CD14-positive monocyte (primary cell): Measurements from ENCODE around the gene ZNF624. TPM values are rescaled to one million over a fixed set of nuclear protein-coding genes. Genes with fewer than 3 reads are reported as not detected.

Experiments used
- DNase-seq, 3 donors: peaks; one replicate each; pipeline ENCODE4 v3.0.0-alpha.2; 2011 to 2022
- H2AFZ ChIP-seq: 2 replicates; pipeline ENCODE4 v1.6.0; 2012; ENCODE audit warnings: mild to moderate bottlenecking, low read depth, low read length, inconsistent platforms; ENCODE audit not compliant: insufficient read depth, poor library complexity, severe bottlenecking
- H3K27ac ChIP-seq, 2 donors: 1 replicate in 1 of 2; 2 replicates in 1 of 2; pipeline ENCODE4 v1.5.1; 2012 to 2013; ENCODE audit warnings: low read length in 2 of 2, control low read depth in 1 of 2, inconsistent platforms in 1 of 2, low read depth in 1 of 2, mild to moderate bottlenecking in 1 of 2
- H3K27me3 ChIP-seq, 2 donors: one replicate each; pipeline versions ENCODE4 v1.6.0 to v1.6.1; 2011 to 2013; ENCODE audit warnings: low read length in 2 of 2; ENCODE audit not compliant: control insufficient read depth in 2 of 2, insufficient read depth in 2 of 2
- H3K36me3 ChIP-seq, 2 donors: replicated peaks in 1 of 2; 1 replicate in 1 of 2; 2 replicates in 1 of 2; pipeline versions ENCODE4 v1.5.1 to v1.6.1; 2012 to 2013; ENCODE audit warnings: low read length in 2 of 2, control low read depth in 1 of 2, inconsistent platforms in 1 of 2, mild to moderate bottlenecking in 1 of 2; ENCODE audit not compliant: insufficient read depth in 2 of 2, control insufficient read depth in 1 of 2
- H3K4me1 ChIP-seq, 2 donors: 1 replicate in 1 of 2; 2 replicates in 1 of 2; pipeline versions ENCODE4 v1.5.1 to v1.6.1; 2012 to 2013; ENCODE audit warnings: low read length in 2 of 2, control low read depth in 1 of 2, inconsistent platforms in 1 of 2, mild to moderate bottlenecking in 1 of 2, moderate library complexity in 1 of 2; ENCODE audit not compliant: insufficient read depth in 2 of 2, control insufficient read depth in 1 of 2
- H3K4me2 ChIP-seq: replicated peaks from 2 replicates; pipeline ENCODE3; 2012; ENCODE audit warnings: low read length, moderate library complexity, mild to moderate bottlenecking; ENCODE audit not compliant: poor library complexity, severe bottlenecking; ENCODE audit errors: extremely low read depth
- H3K4me3 ChIP-seq, 3 experiments: fragments of 200-600 bp in 1 of 3; sonication (generic) in 1 of 3; replicated peaks in 1 of 3; 1 replicate in 2 of 3; 2 replicates in 1 of 3; pipeline ENCODE4 v1.5.1; 2011 to 2013; ENCODE audit warnings: low read length in 3 of 3, mild to moderate bottlenecking in 3 of 3, control low read depth in 2 of 3, low read depth in 2 of 3, inconsistent platforms in 1 of 3, moderate library complexity in 1 of 3
- H3K79me2 ChIP-seq: 2 replicates; pipeline ENCODE4 v1.6.0; 2012; ENCODE audit warnings: mild to moderate bottlenecking, control low read depth, inconsistent platforms, low read length, moderate library complexity; ENCODE audit not compliant: insufficient read depth
- H3K9ac ChIP-seq: 2 replicates; pipeline ENCODE4 v1.6.0; 2017; ENCODE audit warnings: low read length, mild to moderate bottlenecking; ENCODE audit not compliant: insufficient read depth, poor library complexity, severe bottlenecking
- H3K9me3 ChIP-seq, 2 donors: replicated peaks in 1 of 2; 1 replicate in 1 of 2; 2 replicates in 1 of 2; pipeline versions ENCODE4 v1.5.1 to v1.6.1; 2012 to 2013; ENCODE audit warnings: low read length in 2 of 2, control low read depth in 1 of 2; ENCODE audit not compliant: control insufficient read depth in 1 of 2, insufficient read depth in 1 of 2
- H4K20me1 ChIP-seq: 2 replicates; pipeline ENCODE4 v1.6.0; 2012; ENCODE audit warnings: mild to moderate bottlenecking, low read length, control low read depth, moderate library complexity; ENCODE audit not compliant: insufficient read depth
- H3K27ac Mint-ChIP-seq, 7 donors: one replicate each; pipeline ENCODE4 v1.8.0; 2020; ENCODE audit warnings: mild to moderate bottlenecking in 7 of 7, mixed read lengths in 7 of 7, moderate library complexity in 6 of 7, inconsistent platforms in 2 of 7
- H3K27me3 Mint-ChIP-seq, 3 donors: one replicate each; pipeline ENCODE4 v1.8.0; 2021 to 2022; ENCODE audit warnings: low read depth in 3 of 3, mild to moderate bottlenecking in 3 of 3, mixed read lengths in 3 of 3, moderate library complexity in 3 of 3, inconsistent platforms in 1 of 3
- H3K36me3 Mint-ChIP-seq, 2 donors: one replicate each; pipeline ENCODE4 v1.8.0; 2020; ENCODE audit warnings: mixed read lengths in 2 of 2, inconsistent platforms in 1 of 2, mild to moderate bottlenecking in 1 of 2
- H3K4me1 Mint-ChIP-seq: one replicate; pipeline ENCODE4 v1.8.0; 2020; ENCODE audit warnings: mild to moderate bottlenecking, mixed read lengths
- H3K4me3 Mint-ChIP-seq, 2 donors: one replicate each; pipeline ENCODE4 v1.8.0; 2020; ENCODE audit warnings: mild to moderate bottlenecking in 2 of 2, mixed read lengths in 2 of 2, moderate library complexity in 1 of 2
- H3K9me3 Mint-ChIP-seq, 7 donors: one replicate each; pipeline ENCODE4 v1.8.0; 2020 to 2022; ENCODE audit warnings: mixed read lengths in 7 of 7, mild to moderate bottlenecking in 6 of 7, moderate library complexity in 6 of 7, inconsistent platforms in 2 of 7
- WGBS: methylation state at CpG from one replicate; pipeline ENCODE4 v1.1.5; 2013; ENCODE audit warnings: missing lambda C conversion rate; ENCODE audit not compliant: insufficient coverage; 5-methylcytosine and 5-hydroxymethylcytosine counted together
- intact Hi-C, 2 donors: fragments of 100-400 bp; cut with micrococcal nuclease; formaldehyde crosslinking; loops; one replicate each; pipeline versions ENCODE4 v1.15.0 to v1.15.1; 2023
- polyA plus RNA-seq, 3 donors: library from polyadenylated mRNA; depleted of rRNA in 1 of 3; unstranded in 2 of 3; stranded (reverse) in 1 of 3; fragments of 300-500 nt in 2 of 3; fragments of >200 nt in 1 of 3; fragmentation: Illumina TruSeq in 2 of 3; gene quantifications; 1 replicate in 2 of 3; 2 replicates in 1 of 3; pipeline ENCODE4 v1.2.3, GENCODE V29; 2012 to 2021
- small RNA-seq: library from RNA; depleted of rRNA; stranded (forward); fragments of <200 nt; gene quantifications from one replicate; pipeline ENCODE3, GENCODE V24; 2012; ENCODE audit warnings: low read depth; ENCODE audit not compliant: insufficient read length
- TF ChIP-seq, protein P1 (sequence below): fragments of 200-600 bp; IDR thresholded peaks from one replicate; pipeline ENCODE4 v1.8.0; 2022; ENCODE audit warnings: antibody characterized with exemption, mild to moderate bottlenecking

The ZNF624 gene
- polyA plus RNA-seq, 3 donors: 0.45 to 3.2 (median 0.68) TPM

GRCh38 chr17:16573466-16573865 lies 80.2 kb downstream of the ZNF624 start:
- Mint-ChIP-seq H3K36me3 (no peaks in the 10 kb centered on the region), H3K4me3 (no peak overlapping the region), H3K9me3 (peaks cover 3 to 24% (median 13%) of the 10 kb centered on the region in 7 donors), H3K4me1 (peaks cover 6% of the 10 kb centered on the region), H3K27ac (no peak overlapping the region), H3K27me3 (peaks cover 7 to 22% (median 13%) of the 10 kb centered on the region in 3 donors)
- Histone ChIP-seq H3K36me3 (no peaks in the 10 kb centered on the region), H3K9me3 (no peaks in the 10 kb centered on the region), H3K4me1 (peaks cover 5 to 10% of the 10 kb centered on the region in 2 donors), H3K27me3 (peaks cover 0 to 3% of the 10 kb centered on the region in 2 donors), H2AFZ (no peak overlapping the region), H3K9ac (no peak overlapping the region), H3K4me3 (no peak overlapping the region), H4K20me1 (no peaks in the 10 kb centered on the region), H3K4me2 (no peak overlapping the region), H3K79me2 (no peaks in the 10 kb centered on the region), H3K27ac (no peak overlapping the region)
- intact Hi-C loops: no loop called here
- DNase-seq: no peak
- 69% methylated on average over 2 of the region's 2 CpGs for WGBS
- TF ChIP-seq, protein P1, sequence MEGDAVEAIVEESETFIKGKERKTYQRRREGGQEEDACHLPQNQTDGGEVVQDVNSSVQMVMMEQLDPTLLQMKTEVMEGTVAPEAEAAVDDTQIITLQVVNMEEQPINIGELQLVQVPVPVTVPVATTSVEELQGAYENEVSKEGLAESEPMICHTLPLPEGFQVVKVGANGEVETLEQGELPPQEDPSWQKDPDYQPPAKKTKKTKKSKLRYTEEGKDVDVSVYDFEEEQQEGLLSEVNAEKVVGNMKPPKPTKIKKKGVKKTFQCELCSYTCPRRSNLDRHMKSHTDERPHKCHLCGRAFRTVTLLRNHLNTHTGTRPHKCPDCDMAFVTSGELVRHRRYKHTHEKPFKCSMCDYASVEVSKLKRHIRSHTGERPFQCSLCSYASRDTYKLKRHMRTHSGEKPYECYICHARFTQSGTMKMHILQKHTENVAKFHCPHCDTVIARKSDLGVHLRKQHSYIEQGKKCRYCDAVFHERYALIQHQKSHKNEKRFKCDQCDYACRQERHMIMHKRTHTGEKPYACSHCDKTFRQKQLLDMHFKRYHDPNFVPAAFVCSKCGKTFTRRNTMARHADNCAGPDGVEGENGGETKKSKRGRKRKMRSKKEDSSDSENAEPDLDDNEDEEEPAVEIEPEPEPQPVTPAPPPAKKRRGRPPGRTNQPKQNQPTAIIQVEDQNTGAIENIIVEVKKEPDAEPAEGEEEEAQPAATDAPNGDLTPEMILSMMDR: no peak

Small RNAs within 50 kb of the gene (small RNA-seq; reads per million reads assigned to genes)
- gene RNU6-405P: not detected

Other genes starting within 250 kb of the ZNF624 start
- gene TRPV2, start 238.3 kb downstream of the ZNF624 start, polyA plus RNA-seq: 10 to 100 TPM; 51.4 to 66.3 (median 58.2) TPM
- gene LRRC75A, start 161.7 kb downstream of the ZNF624 start, polyA plus RNA-seq: 1 to 10 TPM; 1.0 to 2.4 (median 1.4) TPM
- gene ZNF287, start 84.6 kb downstream of the ZNF624 start, polyA plus RNA-seq: under 1 TPM in 2 of 3 donors, not detected in 1; 0.25 to 0.53 TPM
- under 1 TPM in 2 of 3 donors, not detected in 1; 0.05 to 0.23 TPM for gene CCDC144A, start 36.4 kb upstream of the ZNF624 start, polyA plus RNA-seq